Erythroblast (primary cell): ENCODE measurements around the gene ZNF474.

Source experiments
- GATA1 ChIP-seq: IDR thresholded peaks from 2 replicates; pipeline ENCODE4 v1.6.1; 2011; ENCODE audit warnings: low read depth, mild to moderate bottlenecking, control low read depth, low read length, moderate library complexity
- POLR2A ChIP-seq: IDR thresholded peaks from 2 replicates; pipeline ENCODE4 v1.6.1; 2011; ENCODE audit warnings: mild to moderate bottlenecking, low read length

- no peak for TF ChIP-seq POLR2A
- no peak for TF ChIP-seq GATA1
Observed at GRCh38 chr5:122179701-122180100, 50.4 kb downstream of the ZNF474 start.
